OCI-LY1 (cell line): Measurements from ENCODE around the gene ARPC2.

ENCODE experiments used
- EZH2 ChIP-seq: fragments of 200-600 bp; sonication (generic), shearing (Covaris generic); IDR thresholded peaks from 2 replicates; pipeline ENCODE4 v1.8.0; 2017; ENCODE audit warnings: borderline replicate concordance, mixed run types, mild to moderate bottlenecking, antibody characterized with exemption, low read length, moderate library complexity, mixed read lengths
- TF ChIP-seq, protein P1 (sequence below): fragments of 200-600 bp; sonication (generic), shearing (Covaris generic); IDR thresholded peaks from 2 replicates; pipeline ENCODE4 v1.5.1; 2017; ENCODE audit warnings: mild to moderate bottlenecking, antibody characterized with exemption, low read length, moderate library complexity, mixed read lengths

DNA sequence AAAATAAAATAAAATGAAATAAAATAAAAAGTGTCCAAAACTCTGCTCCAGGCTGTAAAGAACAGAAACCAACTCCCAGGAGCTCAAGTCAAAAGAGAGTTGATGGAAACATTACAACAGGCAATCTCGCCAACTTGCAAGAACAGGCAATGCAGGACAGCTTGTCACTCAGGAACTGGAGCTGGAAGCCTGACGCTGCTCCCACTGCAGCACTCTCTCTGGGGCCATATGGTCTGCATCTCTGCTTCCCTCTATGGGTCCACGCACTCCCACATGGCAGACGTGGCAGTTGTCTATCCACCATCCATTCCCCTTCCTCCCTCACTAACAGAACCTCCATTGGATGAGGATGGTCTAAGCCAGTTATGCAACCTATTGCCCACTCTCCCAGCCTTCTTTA is 23.3 kb upstream of the ARPC2 start:
- TF ChIP-seq, protein P1, sequence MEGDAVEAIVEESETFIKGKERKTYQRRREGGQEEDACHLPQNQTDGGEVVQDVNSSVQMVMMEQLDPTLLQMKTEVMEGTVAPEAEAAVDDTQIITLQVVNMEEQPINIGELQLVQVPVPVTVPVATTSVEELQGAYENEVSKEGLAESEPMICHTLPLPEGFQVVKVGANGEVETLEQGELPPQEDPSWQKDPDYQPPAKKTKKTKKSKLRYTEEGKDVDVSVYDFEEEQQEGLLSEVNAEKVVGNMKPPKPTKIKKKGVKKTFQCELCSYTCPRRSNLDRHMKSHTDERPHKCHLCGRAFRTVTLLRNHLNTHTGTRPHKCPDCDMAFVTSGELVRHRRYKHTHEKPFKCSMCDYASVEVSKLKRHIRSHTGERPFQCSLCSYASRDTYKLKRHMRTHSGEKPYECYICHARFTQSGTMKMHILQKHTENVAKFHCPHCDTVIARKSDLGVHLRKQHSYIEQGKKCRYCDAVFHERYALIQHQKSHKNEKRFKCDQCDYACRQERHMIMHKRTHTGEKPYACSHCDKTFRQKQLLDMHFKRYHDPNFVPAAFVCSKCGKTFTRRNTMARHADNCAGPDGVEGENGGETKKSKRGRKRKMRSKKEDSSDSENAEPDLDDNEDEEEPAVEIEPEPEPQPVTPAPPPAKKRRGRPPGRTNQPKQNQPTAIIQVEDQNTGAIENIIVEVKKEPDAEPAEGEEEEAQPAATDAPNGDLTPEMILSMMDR: no peak
- TF ChIP-seq EZH2: no peak
